ENCODE results near the gene PGM2.

- TF ChIP-seq POLR2A (IDR thresholded peaks at IDR 0.05; ENCODE audit: low read depth, low read length) = no peak
- no peak for TF ChIP-seq POLR2AphosphoS5 (IDR thresholded peaks at IDR 0.05; ENCODE audit: low read depth, low read length)
- no peak for TF ChIP-seq TAF1 (IDR thresholded peaks at IDR 0.05; ENCODE audit: borderline replicate concordance, low read depth, low read length)
Measured at GRCh38 chr4:37827030-37827685, 672 bp downstream of the PGM2 start.
